Glutamatergic neuron (in vitro differentiated cells): ENCODE results near the gene B4GALT6. TPM values are rescaled to one million over a fixed set of nuclear protein-coding genes. Genes with fewer than 3 reads are reported as not detected.

Experiments
- DNase-seq: peaks from one replicate; pipeline ENCODE4 v3.0.0; 2022
- H3K27ac Mint-ChIP-seq: one replicate; pipeline ENCODE4 v1.8.0; 2020; ENCODE audit warnings: mild to moderate bottlenecking, mixed read lengths, inconsistent platforms; ENCODE audit not compliant: unreplicated experiment
- H3K27me3 Mint-ChIP-seq: one replicate; pipeline ENCODE4 v1.8.0; 2020; ENCODE audit warnings: mild to moderate bottlenecking, moderate library complexity, mixed read lengths, inconsistent platforms; ENCODE audit not compliant: unreplicated experiment
- H3K36me3 Mint-ChIP-seq: one replicate; pipeline ENCODE4 v1.8.0; 2020; ENCODE audit warnings: mild to moderate bottlenecking, mixed read lengths, inconsistent platforms; ENCODE audit not compliant: unreplicated experiment
- H3K4me1 Mint-ChIP-seq: one replicate; pipeline ENCODE4 v1.8.0; 2020; ENCODE audit warnings: mild to moderate bottlenecking, low read depth, mixed read lengths, inconsistent platforms; ENCODE audit not compliant: unreplicated experiment
- H3K4me3 Mint-ChIP-seq: one replicate; pipeline ENCODE4 v1.8.0; 2020; ENCODE audit warnings: mild to moderate bottlenecking, mixed read lengths, inconsistent platforms; ENCODE audit not compliant: unreplicated experiment
- H3K9me3 Mint-ChIP-seq: one replicate; pipeline ENCODE4 v1.8.0; 2020; ENCODE audit warnings: mild to moderate bottlenecking, moderate library complexity, mixed read lengths, inconsistent platforms; ENCODE audit not compliant: unreplicated experiment
- CTCF ChIP-seq: fragments of 200-600 bp; sonication (generic); IDR thresholded peaks from one replicate; pipeline ENCODE4 v1.5.0; 2021; ENCODE audit not compliant: partially characterized antibody, unreplicated experiment
- total RNA-seq: library from RNA; stranded (reverse); fragmentation: NEBNext Ultra II Directional; extraction: Animal tissue kit (Norgen Biotek cat#: 25700); gene quantifications from one replicate; pipeline ENCODE4 v1.2.1, GENCODE V29; 2021; ENCODE audit not compliant: unreplicated experiment

Gene B4GALT6
- total RNA-seq, 1 donor from 2014 or later = 16.5 TPM

GRCh38 chr18:31607384-31607783 is 77.0 kb downstream of the B4GALT6 start:
- no peak overlapping the region for H3K27ac Mint-ChIP-seq
- no peak for TF ChIP-seq CTCF
- no peaks in the 10 kb centered on the region for H3K36me3 Mint-ChIP-seq
- H3K4me3 Mint-ChIP-seq = no peak overlapping the region
- H3K4me1 Mint-ChIP-seq = peaks cover 11% of the 10 kb centered on the region
- no peak for DNase-seq
- peaks cover 2% of the 10 kb centered on the region for H3K27me3 Mint-ChIP-seq
- no peaks in the 10 kb centered on the region for H3K9me3 Mint-ChIP-seq

- TF ChIP-seq CTCF = no peak
- H3K27ac Mint-ChIP-seq = no peak overlapping the region
- H3K9me3 Mint-ChIP-seq = no peaks in the 10 kb centered on the region
- no peak for DNase-seq
- no peaks in the 10 kb centered on the region for H3K36me3 Mint-ChIP-seq
- H3K4me3 Mint-ChIP-seq = no peak overlapping the region
- peaks cover 10% of the 10 kb centered on the region for H3K4me1 Mint-ChIP-seq
- H3K27me3 Mint-ChIP-seq = peaks cover 4% of the 10 kb centered on the region
These were observed 78.1 kb downstream of the B4GALT6 start for GRCh38 chr18:31606265-31606664.

DNA sequence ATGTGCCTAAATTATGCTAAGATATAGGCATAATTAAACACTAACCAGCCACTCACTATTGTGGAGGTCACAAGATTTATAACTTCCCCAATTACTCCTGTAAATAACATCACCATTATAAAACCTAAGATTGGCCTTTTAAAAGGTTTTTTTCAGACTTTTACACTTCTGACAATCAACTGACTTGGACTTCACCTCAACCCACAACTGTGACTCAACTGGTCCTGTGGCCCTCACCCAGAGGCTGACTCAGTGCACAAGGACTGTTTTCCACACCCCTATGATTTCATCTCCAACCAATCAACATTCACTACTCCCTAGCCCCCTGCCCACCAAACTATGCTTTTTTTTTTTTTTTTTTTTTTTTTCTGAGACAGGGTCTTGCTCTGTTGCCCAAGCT is 81.1 kb downstream of the B4GALT6 start:
- TF ChIP-seq CTCF = no peak
- Mint-ChIP-seq H3K4me1 (no peaks in the 10 kb centered on the region), H3K9me3 (no peaks in the 10 kb centered on the region), H3K27ac (no peak overlapping the region), H3K4me3 (no peak overlapping the region), H3K36me3 (no peaks in the 10 kb centered on the region), H3K27me3 (peaks cover 4% of the 10 kb centered on the region)
- no peak for DNase-seq

GRCh38 chr18:31598021-31598805 is 86.2 kb downstream of the B4GALT6 start:
- H3K27ac Mint-ChIP-seq = no peak overlapping the region
- no peaks in the 10 kb centered on the region for H3K9me3 Mint-ChIP-seq
- TF ChIP-seq CTCF = no peak
- DNase-seq = no peak
- no peak overlapping the region for H3K4me3 Mint-ChIP-seq
- no peaks in the 10 kb centered on the region for H3K4me1 Mint-ChIP-seq
- H3K36me3 Mint-ChIP-seq = no peaks in the 10 kb centered on the region
- H3K27me3 Mint-ChIP-seq = peaks cover 2% of the 10 kb centered on the region

- peaks cover 7% of the 10 kb centered on the region for H3K4me1 Mint-ChIP-seq
- no peak for DNase-seq
- no peak overlapping the region for H3K4me3 Mint-ChIP-seq
- peaks cover 2% of the 10 kb centered on the region for H3K27me3 Mint-ChIP-seq
- no peaks in the 10 kb centered on the region for H3K36me3 Mint-ChIP-seq
- H3K27ac Mint-ChIP-seq = no peak overlapping the region
- no peaks in the 10 kb centered on the region for H3K9me3 Mint-ChIP-seq
- no peak for TF ChIP-seq CTCF
These were observed 88.1 kb downstream of the B4GALT6 start for GRCh38 chr18:31596081-31596872.
